Lower lobe of right lung (tissue), 2 donors: ENCODE measurements around the gene APLP2. TPM values are rescaled to one million over a fixed set of nuclear protein-coding genes. Genes with fewer than 3 reads are reported as not detected.
"Not testable (repeated sequence)": the region's sequence is repeated elsewhere in the genome, so short reads cannot be mapped to it uniquely, and the experiment has no call there.

ENCODE experiments used
- ATAC-seq, 2 donors: fragments of 200-7000 bp; cut with Tn5 transposase; one replicate each; pipeline ENCODE4 v1.9.1; 2020 to 2022; ENCODE audit warnings: mild to moderate bottlenecking in 2 of 2, moderate library complexity in 2 of 2
- DNase-seq: peaks from one replicate; pipeline ENCODE4 v3.0.0-alpha.2; 2020
- H3K27ac ChIP-seq: fragments of 200-600 bp; one replicate; pipeline ENCODE4 v1.8.0; 2022
- H3K27me3 ChIP-seq: fragments of 200-600 bp; one replicate; pipeline ENCODE4 v1.8.0; 2022; ENCODE audit warnings: low read depth
- H3K36me3 ChIP-seq: fragments of 200-600 bp; one replicate; pipeline ENCODE4 v1.8.0; 2022; ENCODE audit warnings: mild to moderate bottlenecking
- H3K4me1 ChIP-seq: fragments of 200-600 bp; one replicate; pipeline ENCODE4 v1.8.0; 2022
- H3K4me3 ChIP-seq: fragments of 200-600 bp; one replicate; pipeline ENCODE4 v1.8.0; 2022; ENCODE audit warnings: mild to moderate bottlenecking
- H3K9me3 ChIP-seq: fragments of 200-600 bp; one replicate; pipeline ENCODE4 v1.8.0; 2022
- CTCF ChIP-seq: fragments of 200-600 bp; IDR thresholded peaks from one replicate; pipeline ENCODE4 v1.8.0; 2022; ENCODE audit warnings: antibody characterized with exemption, mild to moderate bottlenecking
- intact Hi-C: fragments of 100-400 bp; cut with DNase I; formaldehyde crosslinking; loops from one replicate; pipeline ENCODE4 v1.11.0; 2022
- total RNA-seq: library from RNA; stranded (reverse); fragmentation: NEBNext Ultra II Directional; extraction: Animal tissue kit (Norgen Biotek cat#: 25700); gene quantifications from one replicate; pipeline ENCODE4 v1.2.1, GENCODE V29; 2021
- donor health status: DM: no; HTN: yes; CAD: no; lungs with severe emphysema.

Gene APLP2
- total RNA-seq, 1 donor from 2014 or later, result 582 TPM

GRCh38 chr11:130106381-130106780, 36.7 kb downstream of the APLP2 start:
- intact Hi-C loops, result no loop called here
- H3K27me3 ChIP-seq, result no peaks in the 10 kb centered on the region
- H3K27ac ChIP-seq, result no peak overlapping the region
- DNase-seq (no peak), ATAC-seq (no peak)
- peaks cover 21% of the 10 kb centered on the region for H3K36me3 ChIP-seq
- no peak overlapping the region for H3K4me3 ChIP-seq
- H3K4me1 ChIP-seq, result peaks cover 29% of the 10 kb centered on the region
- H3K9me3 ChIP-seq, result no peaks in the 10 kb centered on the region
- TF ChIP-seq CTCF, result no peak

GRCh38 chr11:130108671-130109070, 39.0 kb downstream of the APLP2 start:
- intact Hi-C loops, H3K27ac ChIP-seq, ATAC-seq, H3K4me3 ChIP-seq, DNase-seq, H3K4me1 ChIP-seq, H3K27me3 ChIP-seq, H3K9me3 ChIP-seq: not testable (repeated sequence)
- H3K36me3 ChIP-seq, result peaks cover 42% of the 10 kb centered on the region

GRCh38 chr11:130109386-130109785, 39.7 kb downstream of the APLP2 start:
- Histone ChIP-seq H3K27me3 (no peaks in the 10 kb centered on the region), H3K27ac (no peak overlapping the region), H3K9me3 (no peaks in the 10 kb centered on the region), H3K36me3 (peaks cover 42% of the 10 kb centered on the region), H3K4me3 (no peak overlapping the region), H3K4me1 (peaks cover 3% of the 10 kb centered on the region)
- no peak for TF ChIP-seq CTCF
- intact Hi-C loops, result no loop called here
- DNase-seq (no peak), ATAC-seq (peak in 1 of 2 donors; percentile 35)

GRCh38 chr11:130110339-130111108, 40.8 kb downstream of the APLP2 start:
- ATAC-seq, result no peak
- no peak for DNase-seq
- Histone ChIP-seq H3K4me3 (no peak overlapping the region), H3K36me3 (peaks cover 42% of the 10 kb centered on the region), H3K27ac (no peak overlapping the region), H3K9me3 (no peaks in the 10 kb centered on the region), H3K27me3 (no peaks in the 10 kb centered on the region), H3K4me1 (peaks cover 13% of the 10 kb centered on the region)
- no peak for TF ChIP-seq CTCF
- intact Hi-C loops, result no loop called here

GRCh38 chr11:130112071-130112830, 42.6 kb downstream of the APLP2 start:
- intact Hi-C loops, result no loop called here

More at GRCh38 chr11:130112071-130112830, 42.6 kb downstream of the APLP2 start:
- Histone ChIP-seq H3K9me3 (no peaks in the 10 kb centered on the region), H3K27me3 (no peaks in the 10 kb centered on the region), H3K4me3 (no peak overlapping the region), H3K27ac (no peak overlapping the region), H3K4me1 (peaks cover 15% of the 10 kb centered on the region), H3K36me3 (peaks cover 48% of the 10 kb centered on the region)
- DNase-seq (no peak), ATAC-seq (no peak)
- no peak for TF ChIP-seq CTCF
